Mammary epithelial cell (primary cell): ENCODE measurements around the gene CYRIA.

Experiments used
- EZH2 ChIP-seq: IDR thresholded peaks from 2 replicates; pipeline ENCODE4 v1.6.1; 2012; ENCODE audit warnings: low read length, inconsistent platforms, borderline replicate concordance
- TF ChIP-seq, protein P1 (sequence below), 2 donors: IDR thresholded peaks in 1 of 2; conservative IDR thresholded peaks in 1 of 2; 2 replicates each; pipeline ENCODE4 v1.5.1; 2011 to 2012; ENCODE audit warnings: inconsistent platforms in 2 of 2, low read length in 2 of 2, mild to moderate bottlenecking in 2 of 2, control low read depth in 1 of 2, low read depth in 1 of 2; ENCODE audit not compliant: insufficient read depth in 1 of 2; ENCODE audit errors: extremely low read depth in 1 of 2

DNA sequence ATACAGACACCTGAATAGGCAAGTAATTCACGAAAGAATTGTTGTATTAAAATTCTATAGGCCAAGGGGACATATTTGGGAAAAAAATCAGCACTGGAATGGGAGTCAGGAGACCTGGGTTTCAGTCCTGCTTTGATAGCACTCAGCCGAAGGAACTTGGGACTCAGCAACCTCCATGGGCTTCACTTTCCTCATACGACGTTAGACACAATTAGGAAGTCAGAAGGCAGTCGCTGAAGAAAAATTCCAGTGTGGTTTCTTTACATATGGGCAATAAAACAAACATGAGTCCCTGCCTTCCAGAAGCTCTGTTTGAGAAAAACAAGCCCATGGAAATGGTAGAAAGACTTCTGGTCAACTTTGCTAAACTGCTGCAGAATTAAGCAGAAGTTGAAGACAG is 15.1 kb upstream of the CYRIA start:
- TF ChIP-seq, protein P1, sequence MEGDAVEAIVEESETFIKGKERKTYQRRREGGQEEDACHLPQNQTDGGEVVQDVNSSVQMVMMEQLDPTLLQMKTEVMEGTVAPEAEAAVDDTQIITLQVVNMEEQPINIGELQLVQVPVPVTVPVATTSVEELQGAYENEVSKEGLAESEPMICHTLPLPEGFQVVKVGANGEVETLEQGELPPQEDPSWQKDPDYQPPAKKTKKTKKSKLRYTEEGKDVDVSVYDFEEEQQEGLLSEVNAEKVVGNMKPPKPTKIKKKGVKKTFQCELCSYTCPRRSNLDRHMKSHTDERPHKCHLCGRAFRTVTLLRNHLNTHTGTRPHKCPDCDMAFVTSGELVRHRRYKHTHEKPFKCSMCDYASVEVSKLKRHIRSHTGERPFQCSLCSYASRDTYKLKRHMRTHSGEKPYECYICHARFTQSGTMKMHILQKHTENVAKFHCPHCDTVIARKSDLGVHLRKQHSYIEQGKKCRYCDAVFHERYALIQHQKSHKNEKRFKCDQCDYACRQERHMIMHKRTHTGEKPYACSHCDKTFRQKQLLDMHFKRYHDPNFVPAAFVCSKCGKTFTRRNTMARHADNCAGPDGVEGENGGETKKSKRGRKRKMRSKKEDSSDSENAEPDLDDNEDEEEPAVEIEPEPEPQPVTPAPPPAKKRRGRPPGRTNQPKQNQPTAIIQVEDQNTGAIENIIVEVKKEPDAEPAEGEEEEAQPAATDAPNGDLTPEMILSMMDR (conservative IDR thresholded peaks at IDR 0.05 in 1 of 2, IDR thresholded peaks at IDR 0.05 in 1 of 2; ENCODE audit: extremely low read depth in 1 of 2, insufficient read depth in 1 of 2, low read depth in 1 of 2, low read length in 2 of 2) = no peak
- no peak for TF ChIP-seq EZH2
